ENCODE results near the gene AZI2. TPM values are rescaled to one million over a fixed set of nuclear protein-coding genes. Genes with fewer than 3 reads are reported as not detected.

AZI2 gene
- total RNA-seq, 2 experiments from 2014 or later, result 27.4 to 31.5 TPM

GRCh38 chr3:28294667-28295413, 53.8 kb downstream of the AZI2 start:
- DNase-seq (peak in 1 of 14 experiments; percentile 16), ATAC-seq (ENCODE audit: poor library complexity) (no peak)
- H3K4me3 Mint-ChIP-seq, result no peak overlapping the region
- Histone ChIP-seq H3K9me3 (ENCODE audit: control insufficient read depth in 1 of 2, insufficient read depth in 1 of 2, low read length in 2 of 2) (no peaks in the 10 kb centered on the region), H3K4me3 (ENCODE audit: low read length) (no peak overlapping the region), H3K36me3 (ENCODE audit: insufficient read depth, low read length) (no peaks in the 10 kb centered on the region), H3K4me1 (ENCODE audit: insufficient read depth, low read length) (no peaks in the 10 kb centered on the region), H3K27me3 (ENCODE audit: control insufficient read depth in 1 of 2, insufficient read depth in 2 of 2, low read length in 2 of 2) (no peaks in the 10 kb centered on the region), H3K27ac (ENCODE audit: low read depth in 1 of 2, low read length in 2 of 2) (no peak overlapping the region)
- no peak overlapping the region for H3K27ac Mint-ChIP-seq
- CTCF ChIA-PET, result no interaction called here
- POLR2A ChIA-PET, result no interaction called here
- peaks cover 18% of the 10 kb centered on the region for H3K36me3 Mint-ChIP-seq (ENCODE audit: low read depth)
- H3K4me1 Mint-ChIP-seq (ENCODE audit: low read depth), result peaks cover 25% of the 10 kb centered on the region
- intact Hi-C loops (cut with DNase I, micrococcal nuclease), result no loop called here
- no peaks in the 10 kb centered on the region for H3K27me3 Mint-ChIP-seq
- no peaks in the 10 kb centered on the region for H3K9me3 Mint-ChIP-seq
- no peak for TF ChIP-seq CTCF (IDR thresholded peaks at IDR 0.05)

GRCh38 chr3:28292622-28293021, 56.0 kb downstream of the AZI2 start:
- no peaks in the 10 kb centered on the region for H3K27me3 ChIP-seq (ENCODE audit: control insufficient read depth in 1 of 2, insufficient read depth in 2 of 2, low read length in 2 of 2)

GRCh38 chr3:28291577-28291976, 57.0 kb downstream of the AZI2 start:
- Histone ChIP-seq H3K27me3 (ENCODE audit: control insufficient read depth in 1 of 2, insufficient read depth in 2 of 2, low read length in 2 of 2) (no peaks in the 10 kb centered on the region), H3K27ac (ENCODE audit: low read depth in 1 of 2, low read length in 2 of 2) (no peak overlapping the region), H3K4me3 (ENCODE audit: low read length) (no peak overlapping the region), H3K36me3 (ENCODE audit: insufficient read depth, low read length) (no peaks in the 10 kb centered on the region), H3K4me1 (ENCODE audit: insufficient read depth, low read length) (no peaks in the 10 kb centered on the region), H3K9me3 (ENCODE audit: control insufficient read depth in 1 of 2, insufficient read depth in 1 of 2, low read length in 2 of 2) (no peaks in the 10 kb centered on the region)
- intact Hi-C loops (cut with DNase I, micrococcal nuclease), result no loop called here
- H3K36me3 Mint-ChIP-seq (ENCODE audit: low read depth), result peaks cover 18% of the 10 kb centered on the region
- DNase-seq, result peak in 1 of 14 experiments; percentile 20
- H3K4me1 Mint-ChIP-seq (ENCODE audit: low read depth), result peaks cover 29% of the 10 kb centered on the region
- no peak for TF ChIP-seq CTCF (IDR thresholded peaks at IDR 0.05)
- H3K27ac Mint-ChIP-seq, result no peak overlapping the region
- CTCF ChIA-PET, result no interaction called here
- H3K9me3 Mint-ChIP-seq, result no peaks in the 10 kb centered on the region
- no peak overlapping the region for H3K4me3 Mint-ChIP-seq
- POLR2A ChIA-PET, result no interaction called here
- no peak for ATAC-seq (ENCODE audit: poor library complexity)
- H3K27me3 Mint-ChIP-seq, result no peaks in the 10 kb centered on the region

More at GRCh38 chr3:28292622-28293021, 56.0 kb downstream of the AZI2 start:
- intact Hi-C loops (cut with DNase I, micrococcal nuclease), result no loop called here
- no peak for TF ChIP-seq CTCF (IDR thresholded peaks at IDR 0.05)
- Mint-ChIP-seq H3K9me3 (no peaks in the 10 kb centered on the region), H3K4me3 (no peak overlapping the region), H3K27ac (no peak overlapping the region), H3K4me1 (ENCODE audit: low read depth) (peaks cover 25% of the 10 kb centered on the region), H3K36me3 (ENCODE audit: low read depth) (peaks cover 18% of the 10 kb centered on the region), H3K27me3 (no peaks in the 10 kb centered on the region)
- ATAC-seq (ENCODE audit: poor library complexity) (no peak), DNase-seq (no peak)
- no peaks in the 10 kb centered on the region for H3K4me1 ChIP-seq (ENCODE audit: insufficient read depth, low read length)
- H3K27ac ChIP-seq (ENCODE audit: low read depth in 1 of 2, low read length in 2 of 2), result no peak overlapping the region
- ChIA-PET POLR2A (no interaction called here), CTCF (no interaction called here)
- H3K9me3 ChIP-seq (ENCODE audit: control insufficient read depth in 1 of 2, insufficient read depth in 1 of 2, low read length in 2 of 2), result no peaks in the 10 kb centered on the region
- H3K36me3 ChIP-seq (ENCODE audit: insufficient read depth, low read length), result no peaks in the 10 kb centered on the region
- H3K4me3 ChIP-seq (ENCODE audit: low read length), result no peak overlapping the region

All from CD4-positive, alpha-beta T cell (primary cell).